HTERT RPE-1 (cell line): Measurements from ENCODE around the gene TNK2.
"Not testable (repeated sequence)": the region's sequence is repeated elsewhere in the genome, so short reads cannot be mapped to it uniquely, and the experiment has no call there.

ENCODE experiments used
- in situ Hi-C: fragments of 300-500 bp; cut with MboI; formaldehyde crosslinking; loops from 4 replicates; pipeline ENCODE4 v1.14.3; 2020; ENCODE audit warnings: low sequenced_read_pairs

TNK2 gene

GRCh38 chr3:195824425-195825190 lies 83.7 kb downstream of the TNK2 start:
- in situ Hi-C loops: not testable (repeated sequence)

- in situ Hi-C loops: no loop called here
These were observed 84.4 kb downstream of the TNK2 start for GRCh38 chr3:195823999-195824398.

GRCh38 chr3:195823280-195823679 lies 85.1 kb downstream of the TNK2 start:
- in situ Hi-C loops: no loop called here

GRCh38 chr3:195822131-195822696 lies 86.1 kb downstream of the TNK2 start:
- in situ Hi-C loops: no loop called here

- in situ Hi-C loops: no loop called here
These were observed 86.8 kb downstream of the TNK2 start for GRCh38 chr3:195821403-195822130.

- in situ Hi-C loops: no loop called here
These were observed 87.5 kb downstream of the TNK2 start for GRCh38 chr3:195820901-195821300.

- in situ Hi-C loops: no loop called here
These were observed 88.2 kb downstream of the TNK2 start for GRCh38 chr3:195820186-195820585.

GRCh38 chr3:195818301-195818700 lies 90.0 kb downstream of the TNK2 start:
- in situ Hi-C loops: no loop called here

GRCh38 chr3:195817578-195818135 lies 90.7 kb downstream of the TNK2 start:
- in situ Hi-C loops: no loop called here

GRCh38 chr3:195816276-195816913 lies 92.0 kb downstream of the TNK2 start:
- in situ Hi-C loops: not testable (repeated sequence)

GRCh38 chr3:195815169-195815771 lies 93.1 kb downstream of the TNK2 start:
- in situ Hi-C loops: no loop called here

GRCh38 chr3:195813916-195814640 lies 94.3 kb downstream of the TNK2 start:
- in situ Hi-C loops: no loop called here
